ENCODE measurements around the gene ZNF618.

The ZNF618 gene

DNA sequence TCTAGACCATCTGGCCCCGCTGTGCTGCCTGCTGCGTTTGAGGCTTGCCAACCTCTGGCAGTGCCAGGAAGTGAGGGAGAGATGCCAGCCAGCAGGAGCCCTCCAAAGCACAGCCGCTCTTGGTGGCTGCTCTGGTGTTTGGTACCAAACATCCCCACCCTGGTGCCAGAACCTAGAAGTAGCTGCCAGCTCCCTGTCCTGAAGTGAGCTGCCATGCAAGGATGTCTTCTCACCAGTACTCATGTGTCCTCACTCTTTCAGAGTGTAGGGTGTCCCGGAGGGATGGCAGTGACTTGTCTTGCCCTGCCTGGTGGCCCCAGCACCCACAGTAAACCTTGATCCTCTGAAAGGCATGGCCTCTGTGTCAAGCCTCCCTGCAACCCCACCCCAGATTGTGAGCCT lies 158.6 kb downstream of the ZNF618 start:
- no peaks in the 10 kb centered on the region for H3K9me3 ChIP-seq (ENCODE audit: control insufficient read depth, insufficient read depth, low read length)
- no peak overlapping the region for H3K4me2 ChIP-seq (ENCODE audit: low read length)
- H3K36me3 ChIP-seq (ENCODE audit: control insufficient read depth, low read length), result no peaks in the 10 kb centered on the region
- H3K27ac ChIP-seq (ENCODE audit: low read depth, low read length), result no peak overlapping the region
- no peaks in the 10 kb centered on the region for H3K9me2 ChIP-seq (replicated peaks; ENCODE audit: control insufficient read depth, low read length)
- no peaks in the 10 kb centered on the region for H3F3A ChIP-seq (ENCODE audit: control insufficient read depth, insufficient read depth)
- TF ChIP-seq EZH2phosphoT487 (IDR thresholded peaks at IDR 0.05; ENCODE audit: borderline replicate concordance, low read length), result no peak
- TF ChIP-seq, protein P1, sequence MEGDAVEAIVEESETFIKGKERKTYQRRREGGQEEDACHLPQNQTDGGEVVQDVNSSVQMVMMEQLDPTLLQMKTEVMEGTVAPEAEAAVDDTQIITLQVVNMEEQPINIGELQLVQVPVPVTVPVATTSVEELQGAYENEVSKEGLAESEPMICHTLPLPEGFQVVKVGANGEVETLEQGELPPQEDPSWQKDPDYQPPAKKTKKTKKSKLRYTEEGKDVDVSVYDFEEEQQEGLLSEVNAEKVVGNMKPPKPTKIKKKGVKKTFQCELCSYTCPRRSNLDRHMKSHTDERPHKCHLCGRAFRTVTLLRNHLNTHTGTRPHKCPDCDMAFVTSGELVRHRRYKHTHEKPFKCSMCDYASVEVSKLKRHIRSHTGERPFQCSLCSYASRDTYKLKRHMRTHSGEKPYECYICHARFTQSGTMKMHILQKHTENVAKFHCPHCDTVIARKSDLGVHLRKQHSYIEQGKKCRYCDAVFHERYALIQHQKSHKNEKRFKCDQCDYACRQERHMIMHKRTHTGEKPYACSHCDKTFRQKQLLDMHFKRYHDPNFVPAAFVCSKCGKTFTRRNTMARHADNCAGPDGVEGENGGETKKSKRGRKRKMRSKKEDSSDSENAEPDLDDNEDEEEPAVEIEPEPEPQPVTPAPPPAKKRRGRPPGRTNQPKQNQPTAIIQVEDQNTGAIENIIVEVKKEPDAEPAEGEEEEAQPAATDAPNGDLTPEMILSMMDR (IDR thresholded peaks at IDR 0.05; ENCODE audit: low read depth, low read length, poor library complexity, severe bottlenecking), result no peak
- no peaks in the 10 kb centered on the region for H3K27me3 ChIP-seq (ENCODE audit: control insufficient read depth, low read length)
- no peaks in the 10 kb centered on the region for H3K4me1 ChIP-seq (ENCODE audit: control insufficient read depth, low read length)
- no peak overlapping the region for H3K4me3 ChIP-seq (ENCODE audit: low read length)
- no peaks in the 10 kb centered on the region for H3K79me2 ChIP-seq (ENCODE audit: control insufficient read depth, low read length)
- H4K20me1 ChIP-seq (ENCODE audit: control insufficient read depth, insufficient read depth, low read depth, low read length), result no peaks in the 10 kb centered on the region

DNA sequence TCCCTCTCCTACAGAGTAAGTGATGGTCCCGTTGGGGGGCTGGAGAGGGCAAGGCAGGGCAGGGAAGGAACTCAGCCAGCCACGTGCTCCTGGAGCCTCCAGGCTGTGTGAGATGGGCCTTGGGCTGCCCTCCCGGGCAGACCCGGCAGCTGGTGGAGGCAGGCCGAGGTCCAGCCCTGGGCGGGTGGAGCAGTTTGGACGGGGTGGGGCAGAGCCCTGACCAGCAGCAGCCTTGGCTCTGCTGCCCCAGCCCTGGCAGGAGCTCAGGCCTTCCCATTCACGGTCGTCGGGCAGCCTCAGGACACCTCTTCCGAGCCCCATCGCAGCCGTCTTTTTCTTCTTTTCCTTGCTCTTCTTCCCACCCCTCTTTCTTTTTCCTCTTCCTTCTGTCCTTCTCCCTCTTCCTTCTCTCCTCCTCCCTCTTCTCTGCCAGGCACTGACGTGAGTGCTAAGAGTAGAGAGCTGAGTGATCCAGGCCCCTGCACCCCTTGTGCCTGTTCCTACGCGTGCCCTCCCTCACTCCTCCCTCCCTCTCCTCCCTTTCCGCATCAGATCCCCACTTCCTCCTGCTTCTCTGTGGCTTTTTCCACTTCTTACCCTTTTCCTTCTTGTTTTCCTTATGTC lies 159.2 kb downstream of the ZNF618 start:
- H3K27ac ChIP-seq (ENCODE audit: low read depth, low read length), result no peak overlapping the region

DNA sequence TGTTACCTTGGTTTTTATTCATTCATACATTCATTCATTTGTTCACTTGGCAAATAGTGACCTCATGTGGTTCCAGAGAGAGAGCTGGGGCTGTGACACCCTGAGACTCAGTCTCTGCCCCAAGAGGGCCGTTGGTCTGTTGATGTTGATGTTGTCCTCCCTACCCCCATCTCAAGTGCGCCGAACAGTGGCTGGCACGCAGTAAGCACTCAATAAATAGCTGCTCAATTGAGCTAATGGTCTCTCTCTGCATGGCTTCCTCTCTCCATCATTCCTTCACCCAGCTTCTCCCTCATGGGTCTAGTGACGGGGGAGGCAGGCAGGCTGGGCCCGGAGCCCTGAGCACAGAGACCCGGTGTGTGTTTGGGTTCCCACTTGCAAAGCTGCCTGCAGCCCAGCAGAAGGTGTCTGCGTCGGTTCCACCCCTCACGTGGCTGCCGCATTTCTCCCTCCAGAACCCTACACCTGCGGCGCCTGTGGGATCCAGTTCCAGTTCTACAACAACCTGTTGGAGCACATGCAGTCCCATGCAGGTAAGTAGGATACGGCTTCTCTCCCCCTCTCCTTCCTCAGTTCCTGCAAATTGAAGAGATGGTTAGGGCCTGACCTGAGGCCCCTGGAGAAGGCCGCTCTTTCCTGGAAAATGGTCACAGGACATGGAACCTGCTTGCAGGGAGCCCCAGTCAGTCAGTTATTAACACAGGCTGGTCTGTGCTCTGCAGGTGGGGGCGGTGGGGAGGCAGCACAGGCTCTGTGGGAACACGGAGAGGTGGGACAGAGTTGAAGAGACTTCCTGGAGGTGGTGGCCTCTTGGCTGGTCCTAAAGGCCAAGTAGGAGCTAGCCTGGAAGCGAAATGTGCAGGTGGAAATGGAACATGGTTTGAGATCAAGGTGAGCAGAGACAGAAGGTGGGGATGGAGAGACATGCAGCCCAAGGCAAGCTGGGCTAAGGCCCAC lies 160.0 kb downstream of the ZNF618 start:
- Histone ChIP-seq H4K20me1 (ENCODE audit: control insufficient read depth, insufficient read depth, low read depth, low read length) (no peaks in the 10 kb centered on the region), H3K36me3 (ENCODE audit: control insufficient read depth, low read length) (no peaks in the 10 kb centered on the region), H3F3A (ENCODE audit: control insufficient read depth, insufficient read depth) (no peaks in the 10 kb centered on the region), H3K4me3 (ENCODE audit: low read length) (no peak overlapping the region), H3K9me2 (replicated peaks; ENCODE audit: control insufficient read depth, low read length) (no peaks in the 10 kb centered on the region), H3K79me2 (ENCODE audit: control insufficient read depth, low read length) (no peaks in the 10 kb centered on the region), H3K27ac (ENCODE audit: low read depth, low read length) (no peak overlapping the region), H3K4me2 (ENCODE audit: low read length) (no peak overlapping the region), H3K9me3 (ENCODE audit: control insufficient read depth, insufficient read depth, low read length) (no peaks in the 10 kb centered on the region), H3K27me3 (ENCODE audit: control insufficient read depth, low read length) (no peaks in the 10 kb centered on the region), H3K4me1 (ENCODE audit: control insufficient read depth, low read length) (no peaks in the 10 kb centered on the region)
- TF ChIP-seq, protein P1 (IDR thresholded peaks at IDR 0.05; ENCODE audit: low read depth, low read length, poor library complexity, severe bottlenecking), result no peak
- no peak for TF ChIP-seq EZH2phosphoT487 (IDR thresholded peaks at IDR 0.05; ENCODE audit: borderline replicate concordance, low read length)

More for the DNA sequence above, 159.2 kb downstream of the ZNF618 start:
- TF ChIP-seq, protein P1 (IDR thresholded peaks at IDR 0.05; ENCODE audit: low read depth, low read length, poor library complexity, severe bottlenecking), result no peak
- TF ChIP-seq EZH2phosphoT487 (IDR thresholded peaks at IDR 0.05; ENCODE audit: borderline replicate concordance, low read length), result no peak
- Histone ChIP-seq H3K4me2 (ENCODE audit: low read length) (no peak overlapping the region), H3K4me1 (ENCODE audit: control insufficient read depth, low read length) (no peaks in the 10 kb centered on the region), H3K27me3 (ENCODE audit: control insufficient read depth, low read length) (no peaks in the 10 kb centered on the region), H3K9me2 (replicated peaks; ENCODE audit: control insufficient read depth, low read length) (no peaks in the 10 kb centered on the region), H3F3A (ENCODE audit: control insufficient read depth, insufficient read depth) (no peaks in the 10 kb centered on the region), H4K20me1 (ENCODE audit: control insufficient read depth, insufficient read depth, low read depth, low read length) (no peaks in the 10 kb centered on the region), H3K4me3 (ENCODE audit: low read length) (no peak overlapping the region), H3K79me2 (ENCODE audit: control insufficient read depth, low read length) (no peaks in the 10 kb centered on the region), H3K9me3 (ENCODE audit: control insufficient read depth, insufficient read depth, low read length) (no peaks in the 10 kb centered on the region), H3K36me3 (ENCODE audit: control insufficient read depth, low read length) (no peaks in the 10 kb centered on the region)
